Erythroblast (primary cell): ENCODE measurements around the gene UBA1.

Experiments used
- DNase-seq, 2 experiments: peaks; one replicate each; lab custom pipeline; 2025; lab: John Stamatoyannopoulos, UW
- GATA1 ChIP-seq: IDR thresholded peaks from 2 replicates; pipeline ENCODE4 v1.6.1; 2011; ENCODE audit warnings: low read depth, mild to moderate bottlenecking, control low read depth, low read length, moderate library complexity
- POLR2A ChIP-seq: IDR thresholded peaks from 2 replicates; pipeline ENCODE4 v1.6.1; 2011; ENCODE audit warnings: mild to moderate bottlenecking, low read length

The UBA1 gene

DNA sequence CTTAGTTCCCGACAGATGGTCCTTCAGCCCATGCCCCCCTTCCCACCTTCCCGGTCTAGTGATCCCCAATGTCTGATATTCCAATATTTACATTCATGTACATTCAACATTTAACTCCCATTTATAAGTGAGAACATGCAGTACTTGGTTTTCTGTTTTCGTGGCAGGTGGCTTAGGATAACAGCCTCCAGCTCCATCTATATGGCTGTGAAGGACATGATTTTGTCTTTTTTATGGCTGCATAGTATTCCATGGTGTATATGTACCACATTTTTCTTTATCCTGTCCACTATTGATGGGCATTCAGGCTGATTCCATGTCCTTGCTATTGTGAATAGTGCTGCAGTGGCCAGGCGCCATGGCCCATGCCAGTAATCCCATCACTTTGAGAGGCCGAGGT lies 34.8 kb upstream of the UBA1 start:
- TF ChIP-seq GATA1: no peak
- no peak for TF ChIP-seq POLR2A
- no peak for DNase-seq

DNA sequence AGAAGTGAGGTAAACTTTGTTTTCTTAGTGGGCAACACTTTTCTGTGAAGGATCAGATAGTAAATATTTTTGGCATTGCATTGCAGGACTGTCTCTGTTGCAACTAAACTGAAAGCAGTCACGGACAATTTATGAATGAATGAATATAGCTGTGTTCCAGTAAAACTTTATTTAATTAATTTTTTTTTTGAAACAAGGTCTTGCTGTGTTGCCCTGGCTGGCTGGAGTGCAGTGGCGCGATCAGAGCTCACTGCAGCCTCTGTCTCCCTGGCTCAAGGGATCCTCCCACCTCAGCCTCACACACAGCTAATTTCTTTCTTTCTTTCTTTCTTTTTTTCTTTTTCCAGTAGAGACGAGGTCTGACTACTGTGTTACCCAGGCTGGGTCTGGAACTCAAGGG lies 32.8 kb upstream of the UBA1 start:
- TF ChIP-seq GATA1: no peak
- TF ChIP-seq POLR2A: no peak
- DNase-seq: no peak

DNA sequence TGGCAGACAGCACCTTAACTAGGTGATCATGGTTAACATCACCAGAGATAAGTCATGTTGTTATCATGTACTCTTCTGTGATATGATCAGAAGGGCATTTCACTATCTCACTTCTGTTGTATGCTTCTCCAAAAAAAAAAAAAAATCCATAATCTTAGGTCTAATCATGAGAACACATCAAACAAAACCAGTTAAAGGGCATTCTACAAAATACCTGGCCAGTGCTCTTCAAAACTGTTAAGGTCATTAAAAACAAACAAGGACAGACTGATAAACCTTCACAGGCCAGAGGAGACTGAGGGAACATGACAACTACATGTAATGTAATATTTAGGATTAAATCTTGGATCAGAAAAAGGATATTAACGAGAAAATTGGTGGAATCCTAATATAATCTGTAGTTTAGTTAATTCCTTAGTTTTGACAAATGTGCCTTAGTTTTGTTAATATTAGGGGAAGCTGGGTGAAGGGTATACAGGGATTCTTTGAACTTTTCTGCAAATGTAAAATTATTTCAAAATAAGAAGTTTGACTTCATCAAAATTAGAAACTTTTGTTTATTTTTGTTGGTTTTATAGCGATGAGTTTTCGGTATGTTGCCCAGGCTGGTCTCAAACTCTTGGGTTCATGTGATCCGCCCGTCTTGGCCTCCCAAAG lies 30.6 kb upstream of the UBA1 start:
- TF ChIP-seq GATA1: no peak
- no peak for TF ChIP-seq POLR2A
- DNase-seq: no peak

DNA sequence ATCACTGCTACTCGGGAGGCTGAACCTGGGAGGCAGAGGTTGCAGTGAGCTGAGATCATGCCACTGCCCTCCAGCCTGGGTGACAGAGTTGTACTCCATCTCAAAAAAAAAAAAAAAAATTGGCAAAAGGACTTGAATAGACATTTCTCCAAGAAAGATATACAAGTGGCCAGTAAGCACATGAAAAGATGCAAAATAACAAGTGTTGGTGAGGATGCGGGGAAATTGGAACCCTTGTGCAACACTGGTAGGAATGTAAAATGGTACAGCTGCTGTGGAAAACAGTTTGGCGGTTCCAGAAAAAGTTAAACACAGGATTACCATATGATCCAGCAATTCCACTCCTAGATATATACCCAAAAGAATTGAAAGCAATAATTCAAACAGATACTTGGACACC lies 29.2 kb upstream of the UBA1 start:
- DNase-seq: no peak
- TF ChIP-seq GATA1: no peak
- TF ChIP-seq POLR2A: no peak

DNA sequence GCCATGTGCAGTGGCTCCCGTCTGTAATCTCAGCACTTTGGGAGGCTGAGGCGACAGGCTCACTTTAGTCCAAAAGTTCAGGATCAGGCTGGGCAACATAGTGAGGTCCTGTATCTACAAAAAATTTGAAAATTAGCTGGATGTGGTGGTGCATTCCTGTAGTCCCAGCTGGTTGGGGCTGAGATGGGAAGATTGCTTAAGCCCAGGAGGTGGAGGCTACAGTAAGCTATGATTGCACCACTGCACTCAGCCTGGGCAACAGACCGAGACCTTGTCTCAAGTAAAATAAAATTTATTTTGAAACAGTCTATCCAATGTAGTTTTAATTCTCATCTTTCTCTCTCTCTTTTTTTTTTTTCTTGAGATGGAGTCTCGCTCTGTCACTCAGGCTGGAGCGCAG lies 27.5 kb upstream of the UBA1 start:
- DNase-seq: no peak
- TF ChIP-seq POLR2A (no peak), GATA1 (no peak)

DNA sequence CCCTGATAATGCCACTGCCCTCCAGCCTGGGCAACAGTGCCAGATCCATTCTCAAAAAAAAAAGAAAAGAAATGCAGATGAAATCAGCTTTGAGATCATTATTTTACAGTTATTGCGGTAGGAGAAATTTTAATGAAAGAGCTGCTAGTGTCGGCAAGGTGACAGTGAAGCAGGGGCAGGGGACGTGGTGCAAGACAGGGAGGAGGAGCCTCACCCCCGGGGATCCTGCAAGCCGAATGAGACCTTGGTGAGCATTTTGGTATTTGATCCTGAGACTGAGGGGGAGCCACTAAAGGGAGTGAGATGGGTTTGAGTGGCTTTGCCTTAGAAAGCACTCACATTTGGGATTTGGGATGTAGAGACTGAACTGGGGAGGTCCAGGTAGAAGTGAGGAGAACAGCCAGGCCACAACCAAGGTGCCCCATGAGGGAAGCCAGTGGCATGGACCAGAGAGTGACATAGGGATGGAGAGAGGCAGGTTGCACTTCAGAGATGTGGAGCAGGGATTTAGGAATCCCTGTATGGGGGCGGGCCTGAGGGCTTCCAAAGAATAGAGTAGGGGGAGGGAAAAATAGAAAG lies 25.0 kb upstream of the UBA1 start:
- no peak for DNase-seq

DNA sequence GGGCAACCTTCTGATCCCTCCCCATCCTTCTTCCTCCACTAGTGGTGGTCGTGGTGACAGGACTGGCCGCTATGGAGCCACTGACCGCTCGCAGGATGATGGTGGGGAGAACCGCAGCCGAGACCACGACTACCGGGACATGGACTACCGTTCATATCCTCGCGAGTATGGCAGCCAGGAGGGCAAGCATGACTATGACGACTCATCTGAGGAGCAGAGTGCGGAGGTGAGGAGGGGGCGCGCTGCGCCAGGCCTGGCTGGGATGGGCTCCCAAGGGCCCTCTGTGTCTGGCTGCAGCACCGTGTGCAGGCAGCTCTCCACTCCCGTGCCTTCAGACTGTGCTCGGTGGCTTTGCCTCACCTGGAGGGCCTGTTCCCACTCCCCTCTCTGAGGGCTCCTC lies 24.4 kb upstream of the UBA1 start:
- TF ChIP-seq GATA1 (no peak), POLR2A (no peak)
- no peak for DNase-seq

More for the DNA sequence above, 25.0 kb upstream of the UBA1 start:
- TF ChIP-seq POLR2A (no peak), GATA1 (no peak)

DNA sequence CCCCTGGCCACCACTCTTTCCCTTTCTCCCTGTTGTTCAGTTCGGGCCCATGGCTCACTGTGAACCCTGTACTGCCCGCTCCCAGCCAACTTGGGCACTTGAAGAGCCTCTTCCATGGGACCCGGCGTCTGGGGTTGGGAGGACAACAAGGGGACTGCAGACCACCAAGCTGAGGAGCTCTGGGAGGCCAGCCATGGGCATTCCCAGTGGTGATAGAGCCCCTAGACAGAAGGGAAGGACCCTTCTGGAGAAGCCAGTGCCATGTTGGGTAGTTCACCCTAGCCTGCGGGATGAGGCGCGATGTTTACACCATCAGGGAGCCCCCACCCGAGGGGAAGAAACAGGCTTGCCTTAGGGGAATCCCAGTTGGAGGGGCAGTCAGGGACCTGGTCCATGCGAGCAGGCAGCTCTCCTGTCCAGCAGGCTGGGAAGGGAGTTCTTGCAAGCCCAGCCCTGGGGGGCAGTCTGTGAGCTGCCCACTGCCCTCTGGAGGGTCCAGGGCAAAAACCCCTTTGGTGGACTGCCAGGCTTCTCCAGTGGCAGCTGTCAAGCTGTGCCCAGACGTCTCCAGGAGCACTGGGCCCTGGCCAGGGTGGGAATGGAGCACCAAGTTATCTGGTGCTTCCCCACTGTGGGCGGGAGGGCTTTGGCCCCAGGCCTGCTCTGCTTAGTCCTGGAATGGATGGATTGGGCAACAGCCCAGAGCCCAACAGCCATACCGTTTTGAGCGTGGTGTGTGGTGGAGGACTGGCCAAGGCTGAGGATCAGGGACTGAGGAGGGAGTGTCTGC lies 23.7 kb upstream of the UBA1 start:
- no peak for TF ChIP-seq GATA1
- no peak for TF ChIP-seq POLR2A
- DNase-seq: no peak

DNA sequence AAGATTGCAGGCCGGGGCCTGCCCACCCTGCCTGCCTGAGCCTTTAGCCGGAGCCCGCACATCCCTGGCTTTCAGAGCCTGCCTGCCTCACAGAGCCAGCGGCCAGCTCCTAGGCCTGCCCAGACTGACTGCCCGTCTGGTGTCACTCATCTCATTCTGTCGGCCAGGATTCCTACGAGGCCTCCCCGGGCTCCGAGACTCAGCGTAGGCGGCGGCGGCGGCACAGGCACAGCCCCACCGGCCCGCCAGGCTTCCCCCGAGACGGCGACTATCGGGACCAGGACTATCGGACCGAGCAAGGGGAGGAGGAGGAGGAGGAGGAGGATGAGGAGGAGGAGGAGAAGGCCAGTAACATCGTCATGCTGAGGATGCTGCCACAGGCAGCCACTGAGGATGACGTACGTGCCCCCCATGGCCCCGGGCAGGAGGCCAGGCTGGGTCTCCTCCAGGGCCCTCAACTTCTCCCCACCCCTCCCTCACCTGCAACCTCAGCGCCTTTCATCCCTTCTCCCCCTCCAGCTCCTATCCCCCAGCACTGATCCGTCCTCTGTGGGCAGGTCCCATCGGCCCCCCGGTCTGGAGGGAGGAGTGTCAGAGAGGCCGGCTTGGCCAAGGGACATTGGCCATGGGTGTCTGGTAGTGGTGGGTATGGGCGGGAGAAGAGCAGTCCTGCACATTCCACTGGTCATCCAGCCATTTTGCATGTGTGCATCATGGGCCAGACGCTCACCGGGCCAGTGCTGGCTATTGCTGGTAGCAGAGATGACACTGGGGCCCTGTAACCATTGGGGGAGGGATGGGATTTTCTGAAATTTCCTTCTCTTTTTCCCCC lies 22.6 kb upstream of the UBA1 start:
- no peak for DNase-seq
- no peak for TF ChIP-seq POLR2A
- TF ChIP-seq GATA1: no peak

DNA sequence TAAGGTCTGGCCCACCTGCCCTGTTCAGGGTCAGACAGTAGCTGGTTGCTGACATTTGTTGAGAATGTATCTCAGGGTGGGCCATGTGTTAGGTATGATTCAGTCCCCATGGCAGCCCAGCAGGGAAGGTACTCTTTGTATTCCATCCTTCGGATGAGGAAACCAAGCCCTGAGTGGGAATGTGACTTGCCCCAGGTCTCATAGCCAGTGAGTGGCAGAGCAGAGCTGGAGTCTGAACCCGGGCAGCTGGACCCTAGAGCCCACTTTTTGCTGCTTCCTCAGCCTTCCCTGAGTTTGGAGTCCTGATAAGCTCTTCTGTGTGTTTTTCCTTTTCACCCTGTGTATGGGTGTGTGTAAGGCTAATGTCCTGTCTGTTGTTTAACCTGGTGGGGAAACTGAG lies 21.6 kb upstream of the UBA1 start:
- no peak for DNase-seq
- no peak for TF ChIP-seq GATA1
- TF ChIP-seq POLR2A: no peak

DNA sequence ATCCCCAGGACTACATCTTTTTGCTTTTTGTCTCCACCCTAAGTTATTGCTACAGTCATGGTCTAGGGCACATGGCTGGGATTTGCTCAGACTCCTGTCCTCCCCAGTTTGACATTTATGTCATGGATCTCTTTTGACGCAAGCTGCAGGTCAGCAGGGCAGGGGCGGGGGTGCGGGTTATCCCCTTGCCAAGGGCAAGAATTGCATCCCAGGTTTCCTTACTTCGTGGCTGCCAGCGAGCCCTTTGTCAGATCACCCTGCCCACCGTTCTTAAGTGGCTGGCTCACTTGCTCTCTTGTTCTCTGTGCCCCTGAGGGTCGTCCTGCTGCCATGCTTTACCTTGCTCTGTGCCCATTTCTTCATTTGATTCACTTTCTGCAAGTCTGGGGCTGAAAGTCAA lies 21.1 kb upstream of the UBA1 start:
- TF ChIP-seq POLR2A (no peak), GATA1 (no peak)
- no peak for DNase-seq

DNA sequence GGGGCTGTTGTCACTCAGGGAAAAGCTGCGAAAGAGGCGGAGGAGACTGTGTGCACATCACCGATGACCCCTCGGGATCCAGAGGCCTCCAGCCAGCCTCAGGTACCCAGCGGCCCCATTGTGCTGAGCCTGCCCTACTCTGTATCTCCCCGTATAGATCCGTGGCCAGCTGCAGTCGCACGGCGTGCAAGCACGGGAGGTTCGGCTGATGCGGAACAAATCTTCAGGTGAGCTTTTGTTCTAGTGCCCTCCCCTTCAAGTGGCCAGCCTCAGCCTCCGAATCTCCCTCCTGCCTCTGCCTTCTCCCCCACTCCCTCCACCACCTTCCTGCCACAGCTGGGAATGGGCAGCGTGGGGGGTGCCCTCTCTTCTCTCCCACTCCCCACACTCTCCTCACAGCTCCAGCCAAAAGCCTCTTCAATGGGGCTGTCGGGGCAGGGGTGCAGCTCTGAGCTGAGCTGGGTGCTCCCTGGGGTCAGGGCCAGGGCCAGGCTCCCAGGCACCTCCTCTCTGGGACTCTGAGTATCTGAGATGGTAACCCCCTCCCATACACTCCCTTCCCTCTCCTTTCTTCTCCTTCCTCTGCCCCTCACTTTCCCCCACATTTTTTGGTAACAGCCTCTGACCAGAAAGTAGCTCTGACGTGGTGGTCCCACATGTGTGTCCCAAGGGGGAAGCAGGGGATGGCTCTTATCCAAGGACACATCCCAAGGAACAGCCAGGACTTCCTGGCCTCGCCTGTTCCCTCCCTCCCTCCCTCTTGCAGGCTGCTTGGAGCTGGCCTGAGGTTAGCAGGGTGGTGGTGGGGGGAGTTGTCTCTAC lies 20.4 kb upstream of the UBA1 start:
- DNase-seq: no peak
- TF ChIP-seq POLR2A: no peak
- no peak for TF ChIP-seq GATA1

DNA sequence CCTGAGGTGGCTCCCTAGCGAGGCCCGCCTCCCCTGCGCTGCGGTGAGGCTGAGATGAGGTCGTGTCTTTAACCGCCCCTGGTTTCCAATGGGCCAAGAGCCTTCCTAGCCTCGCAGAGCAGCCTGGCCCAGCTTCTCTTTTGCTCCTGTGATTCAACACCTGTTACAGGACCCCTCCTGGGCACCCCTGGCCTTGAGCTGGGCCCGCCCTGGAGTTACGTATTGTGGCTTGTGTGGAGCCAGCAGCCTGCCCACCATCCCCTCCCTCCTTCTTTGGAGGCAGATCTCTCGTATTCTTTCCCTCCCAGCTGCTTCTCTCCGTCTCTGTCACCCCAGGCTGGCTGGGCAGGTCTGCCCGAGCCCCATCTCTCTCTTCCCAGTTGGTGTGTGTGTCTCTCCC lies 19.3 kb upstream of the UBA1 start:
- TF ChIP-seq GATA1: no peak
- TF ChIP-seq POLR2A: no peak
- DNase-seq: no peak
